ENCODE results near the gene BFSP2.

BFSP2 gene

DNA sequence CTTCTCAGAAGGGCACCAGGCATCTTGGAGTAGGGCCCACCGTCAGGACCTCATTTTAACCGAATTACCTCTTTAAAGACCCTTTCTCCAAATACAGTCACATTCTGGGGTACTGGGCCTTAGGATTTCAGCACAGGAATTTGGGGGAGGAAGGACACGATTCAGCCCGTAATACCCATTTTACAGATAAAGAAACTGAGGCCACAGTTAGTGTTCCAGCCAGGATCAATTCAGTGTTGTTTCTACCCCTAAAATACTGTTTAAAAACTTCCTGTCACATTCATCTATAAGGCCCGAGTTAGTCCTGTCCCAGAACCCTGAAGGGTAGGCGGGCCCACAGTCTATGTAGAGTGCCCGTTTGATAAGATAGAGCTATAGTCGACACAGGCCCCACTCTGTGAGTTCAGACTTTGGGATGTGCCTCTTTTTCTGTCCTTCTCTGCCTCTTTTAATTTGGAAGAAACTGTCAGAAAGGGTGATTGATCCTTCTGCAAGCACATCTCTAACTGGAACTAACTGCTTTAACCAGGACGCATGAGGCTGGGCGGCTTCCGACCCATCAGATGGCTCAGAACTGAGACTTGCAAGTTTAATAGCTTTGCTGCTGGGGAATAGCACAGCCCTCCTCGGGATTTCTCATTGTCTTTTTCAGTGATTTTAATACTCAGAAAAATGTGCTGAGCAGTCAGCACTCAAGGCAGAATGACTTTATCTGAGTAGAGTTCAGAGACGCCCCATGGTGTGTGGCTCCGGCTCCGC is 19.5 kb downstream of the BFSP2 start:
- DNase-seq (ENCODE audit: low spot score): no peak
- ChIA-PET CTCF (no interaction called here), POLR2A (ENCODE audit: low non-redundant PET) (no interaction called here)
- TF ChIP-seq, protein P1, sequence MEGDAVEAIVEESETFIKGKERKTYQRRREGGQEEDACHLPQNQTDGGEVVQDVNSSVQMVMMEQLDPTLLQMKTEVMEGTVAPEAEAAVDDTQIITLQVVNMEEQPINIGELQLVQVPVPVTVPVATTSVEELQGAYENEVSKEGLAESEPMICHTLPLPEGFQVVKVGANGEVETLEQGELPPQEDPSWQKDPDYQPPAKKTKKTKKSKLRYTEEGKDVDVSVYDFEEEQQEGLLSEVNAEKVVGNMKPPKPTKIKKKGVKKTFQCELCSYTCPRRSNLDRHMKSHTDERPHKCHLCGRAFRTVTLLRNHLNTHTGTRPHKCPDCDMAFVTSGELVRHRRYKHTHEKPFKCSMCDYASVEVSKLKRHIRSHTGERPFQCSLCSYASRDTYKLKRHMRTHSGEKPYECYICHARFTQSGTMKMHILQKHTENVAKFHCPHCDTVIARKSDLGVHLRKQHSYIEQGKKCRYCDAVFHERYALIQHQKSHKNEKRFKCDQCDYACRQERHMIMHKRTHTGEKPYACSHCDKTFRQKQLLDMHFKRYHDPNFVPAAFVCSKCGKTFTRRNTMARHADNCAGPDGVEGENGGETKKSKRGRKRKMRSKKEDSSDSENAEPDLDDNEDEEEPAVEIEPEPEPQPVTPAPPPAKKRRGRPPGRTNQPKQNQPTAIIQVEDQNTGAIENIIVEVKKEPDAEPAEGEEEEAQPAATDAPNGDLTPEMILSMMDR (conservative IDR thresholded peaks at IDR 0.05; ENCODE audit: low read depth): no peak
- no peak overlapping the region for H3K27ac ChIP-seq

DNA sequence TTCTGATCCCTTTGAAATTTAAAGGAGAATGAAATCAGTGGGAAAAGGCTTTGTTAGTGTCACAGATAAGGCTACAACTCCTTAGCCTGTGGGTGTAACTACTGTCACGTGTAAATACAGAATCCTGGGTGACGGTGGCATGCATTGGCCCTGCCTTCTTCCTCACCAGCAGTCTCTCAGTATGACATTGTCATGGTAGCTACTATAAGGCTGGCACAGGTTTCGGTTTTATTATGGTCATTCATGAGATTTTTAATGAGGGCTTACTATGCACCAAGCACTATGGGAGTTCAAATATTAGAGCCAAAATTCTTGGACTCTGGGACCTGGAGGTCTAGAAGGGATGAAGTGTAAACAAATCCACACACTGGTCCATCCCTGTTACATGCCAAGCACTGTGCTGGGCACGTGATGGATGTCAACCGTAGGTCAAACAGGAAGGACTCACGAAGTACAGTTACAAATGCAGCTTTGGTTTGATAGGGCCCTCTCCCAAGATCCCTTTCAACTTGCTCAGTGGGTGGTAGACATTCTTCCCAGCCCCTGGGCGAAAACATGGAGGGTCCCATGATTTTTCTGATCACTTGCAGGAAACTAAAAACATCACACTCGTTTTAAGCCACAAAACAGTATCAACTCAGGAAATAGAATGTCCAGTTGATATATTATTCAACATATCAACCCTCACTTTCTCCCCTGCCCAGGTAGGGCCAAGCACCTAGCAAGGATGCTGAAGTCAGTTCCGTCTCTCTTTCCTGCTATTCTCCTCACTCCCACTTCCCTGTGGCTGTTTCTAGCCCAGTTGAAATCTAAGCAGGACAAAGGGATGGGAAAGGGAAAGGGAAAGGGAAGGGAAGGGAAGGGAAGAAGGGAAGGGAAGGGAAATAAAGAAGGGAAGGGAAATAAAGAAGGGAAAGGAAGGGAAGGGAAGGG is 25.3 kb downstream of the BFSP2 start:
- H3K27ac ChIP-seq: no peak overlapping the region
- TF ChIP-seq, protein P1 (conservative IDR thresholded peaks at IDR 0.05; ENCODE audit: low read depth): no peak
- ChIA-PET CTCF (interaction anchor here (0.6 to 1.3 kb wide), 2 partner anchors 276 to 694 kb away, joined by 3 to 4 read pairs; no protein-coding TSS in a partner anchor), POLR2A (ENCODE audit: low non-redundant PET) (no interaction called here)
- no peak for DNase-seq (ENCODE audit: low spot score)

DNA sequence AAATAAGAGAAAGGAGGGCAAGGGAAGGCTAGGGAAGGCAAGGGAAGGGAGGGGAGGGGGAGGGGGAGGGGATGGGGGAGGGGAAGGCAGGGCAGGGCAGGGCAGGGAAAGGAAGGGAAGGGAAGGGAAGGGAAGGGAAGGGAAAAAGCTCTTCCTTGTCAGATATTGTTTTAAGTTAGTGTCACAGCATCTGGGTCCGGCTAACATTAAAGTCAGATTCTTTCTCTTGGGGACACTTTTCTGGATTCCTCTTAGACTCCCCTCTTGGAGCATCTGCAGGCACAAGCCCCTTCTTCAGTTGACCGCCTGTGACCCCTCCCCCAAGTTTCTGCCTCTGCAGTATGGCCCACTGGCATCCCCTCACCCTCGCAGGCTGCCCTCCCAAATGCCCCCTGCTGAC is 26.0 kb downstream of the BFSP2 start:
- ChIA-PET CTCF (no interaction called here), POLR2A (ENCODE audit: low non-redundant PET) (no interaction called here)
- TF ChIP-seq, protein P1 (conservative IDR thresholded peaks at IDR 0.05; ENCODE audit: low read depth): no peak

DNA sequence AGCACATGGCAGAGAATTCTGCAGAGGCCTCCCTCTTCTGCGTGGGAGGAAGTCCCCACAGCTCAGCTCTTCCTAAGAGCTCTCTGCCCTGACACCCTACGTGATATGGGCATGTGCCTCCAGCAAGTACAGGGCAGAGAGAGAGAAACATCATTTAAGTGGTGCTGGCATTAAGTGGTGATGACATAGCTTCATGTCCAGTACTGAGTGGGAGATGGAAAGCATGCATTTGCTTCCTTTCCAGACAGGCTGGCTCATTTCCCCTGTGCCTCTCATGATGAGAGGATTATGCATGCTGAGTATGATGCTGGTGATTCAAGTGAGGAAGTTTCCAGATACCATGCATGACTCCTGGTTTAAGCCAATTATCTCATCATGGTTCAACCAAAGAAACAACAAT is 26.9 kb downstream of the BFSP2 start:
- DNase-seq (ENCODE audit: low spot score): no peak
- POLR2A ChIA-PET (ENCODE audit: low non-redundant PET): no interaction called here
- CTCF ChIA-PET: interaction anchor here (0.9 kb wide), 1 partner anchor 306 kb away, joined by 3 read pairs; no protein-coding TSS in a partner anchor

More for the DNA sequence above, 26.0 kb downstream of the BFSP2 start:
- DNase-seq (ENCODE audit: low spot score): no peak
- H3K27ac ChIP-seq: no peak overlapping the region

DNA sequence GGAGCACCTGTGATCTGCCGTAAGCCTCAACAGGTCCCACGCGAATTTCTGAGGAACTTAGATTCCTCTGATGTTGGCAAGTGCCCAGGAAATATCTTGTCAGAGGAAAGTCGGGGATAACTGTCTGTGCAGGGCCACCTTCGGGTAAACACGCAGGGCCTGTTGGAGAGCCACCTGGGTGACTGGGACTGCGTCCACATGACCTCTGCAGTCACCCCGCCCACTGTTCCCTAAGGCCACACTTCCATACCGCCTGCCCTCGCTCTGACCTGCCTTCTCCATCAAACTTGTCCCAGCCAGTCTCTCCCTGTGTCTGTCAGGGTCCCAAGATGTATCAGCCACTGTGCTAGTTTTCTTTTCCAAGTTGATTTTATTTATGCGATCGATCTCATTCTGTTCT is 28.7 kb downstream of the BFSP2 start:
- ChIA-PET POLR2A (ENCODE audit: low non-redundant PET) (no interaction called here), CTCF (no interaction called here)

More for the DNA sequence above, 26.9 kb downstream of the BFSP2 start:
- H3K27ac ChIP-seq: no peak overlapping the region
- TF ChIP-seq, protein P1 (conservative IDR thresholded peaks at IDR 0.05; ENCODE audit: low read depth): no peak

DNA sequence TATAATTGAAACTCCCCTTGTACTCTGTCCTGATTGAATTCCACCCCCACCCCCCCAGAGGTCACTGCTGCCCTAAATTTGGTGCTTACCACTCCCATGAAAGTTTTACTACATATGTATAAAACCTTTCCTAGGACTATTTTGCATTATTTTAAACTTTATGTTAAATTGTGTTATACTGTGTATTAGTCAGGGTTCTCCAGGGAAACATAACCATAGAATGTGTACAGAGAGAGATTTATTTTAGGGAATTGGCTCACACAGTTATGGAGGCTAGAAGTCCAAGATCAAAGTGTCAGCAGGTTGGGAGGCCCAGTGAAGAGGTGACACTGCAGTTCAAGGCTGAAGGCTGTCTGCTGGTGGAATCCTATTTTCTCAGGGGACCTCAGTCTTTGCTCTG is 29.2 kb downstream of the BFSP2 start:
- H3K27ac ChIP-seq: no peak overlapping the region
- CTCF ChIA-PET: no interaction called here
- TF ChIP-seq, protein P1 (conservative IDR thresholded peaks at IDR 0.05; ENCODE audit: low read depth): no peak
- DNase-seq (ENCODE audit: low spot score): no peak
- POLR2A ChIA-PET (ENCODE audit: low non-redundant PET): no interaction called here

More for the DNA sequence above, 28.7 kb downstream of the BFSP2 start:
- H3K27ac ChIP-seq: no peak overlapping the region
- DNase-seq (ENCODE audit: low spot score): no peak
- TF ChIP-seq, protein P1 (conservative IDR thresholded peaks at IDR 0.05; ENCODE audit: low read depth): no peak
